ENCODE data around the gene DHX58.

Gene DHX58

DNA sequence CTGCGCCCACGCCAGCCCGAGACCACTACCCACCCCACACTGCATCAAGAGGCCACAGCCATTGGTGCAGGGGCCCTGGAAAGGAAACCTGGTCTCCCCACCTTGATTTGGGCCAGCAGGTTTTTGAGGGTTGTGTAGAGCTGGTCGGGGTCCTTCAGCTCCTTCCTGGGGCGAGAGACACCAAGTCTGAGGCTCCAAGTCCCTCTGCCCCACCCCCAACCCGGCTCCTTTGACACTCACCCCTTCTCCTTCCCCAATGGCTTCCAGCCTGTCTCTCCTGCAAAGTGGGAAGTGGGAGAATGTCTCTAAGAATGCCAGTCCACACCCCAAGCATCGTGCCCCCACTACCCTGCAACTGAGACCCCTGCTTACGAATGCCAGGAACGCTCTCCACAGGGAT is 1.6 kb upstream of the DHX58 start:
- Histone ChIP-seq H3K36me3 (ENCODE audit: insufficient read depth, low read length) (no peaks in the 10 kb centered on the region; the same call in 1 of the 2 replicates), H3K4me1 (ENCODE audit: insufficient read depth, low read length, poor library complexity, severe bottlenecking) (peaks cover 30% of the 10 kb centered on the region), H3K79me2 (ENCODE audit: insufficient read depth, low read length) (peaks cover 13% of the 10 kb centered on the region; the same call in 1 of the 2 replicates), H3K4me2 (ENCODE audit: low read depth, low read length, poor library complexity, severe bottlenecking) (no peak overlapping the region), H3K4me3 (ENCODE audit: low read length, poor library complexity, severe bottlenecking) (no peak overlapping the region), H4K20me1 (ENCODE audit: insufficient read depth, low read length, poor library complexity, severe bottlenecking) (no peaks in the 10 kb centered on the region), H3F3A (ENCODE audit: low read depth) (no peaks in the 10 kb centered on the region), H2AFZ (ENCODE audit: low read length) (no peak overlapping the region), H3K9me3 (ENCODE audit: insufficient read depth, low read depth, low read length) (no peaks in the 10 kb centered on the region), H3K27me3 (ENCODE audit: insufficient read depth, low read length, poor library complexity, severe bottlenecking) (no peaks in the 10 kb centered on the region), H3K9me2 (replicated peaks; ENCODE audit: low read depth, low read length) (no peaks in the 10 kb centered on the region), H3K9ac (ENCODE audit: low read depth, low read length, poor library complexity, severe bottlenecking) (no peak overlapping the region)
- TF ChIP-seq EZH2phosphoT487 (IDR thresholded peaks at IDR 0.05; ENCODE audit: borderline replicate concordance): no peak
- TF ChIP-seq, protein P1, sequence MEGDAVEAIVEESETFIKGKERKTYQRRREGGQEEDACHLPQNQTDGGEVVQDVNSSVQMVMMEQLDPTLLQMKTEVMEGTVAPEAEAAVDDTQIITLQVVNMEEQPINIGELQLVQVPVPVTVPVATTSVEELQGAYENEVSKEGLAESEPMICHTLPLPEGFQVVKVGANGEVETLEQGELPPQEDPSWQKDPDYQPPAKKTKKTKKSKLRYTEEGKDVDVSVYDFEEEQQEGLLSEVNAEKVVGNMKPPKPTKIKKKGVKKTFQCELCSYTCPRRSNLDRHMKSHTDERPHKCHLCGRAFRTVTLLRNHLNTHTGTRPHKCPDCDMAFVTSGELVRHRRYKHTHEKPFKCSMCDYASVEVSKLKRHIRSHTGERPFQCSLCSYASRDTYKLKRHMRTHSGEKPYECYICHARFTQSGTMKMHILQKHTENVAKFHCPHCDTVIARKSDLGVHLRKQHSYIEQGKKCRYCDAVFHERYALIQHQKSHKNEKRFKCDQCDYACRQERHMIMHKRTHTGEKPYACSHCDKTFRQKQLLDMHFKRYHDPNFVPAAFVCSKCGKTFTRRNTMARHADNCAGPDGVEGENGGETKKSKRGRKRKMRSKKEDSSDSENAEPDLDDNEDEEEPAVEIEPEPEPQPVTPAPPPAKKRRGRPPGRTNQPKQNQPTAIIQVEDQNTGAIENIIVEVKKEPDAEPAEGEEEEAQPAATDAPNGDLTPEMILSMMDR (conservative IDR thresholded peaks at IDR 0.05; ENCODE audit: low read length): no peak

DNA sequence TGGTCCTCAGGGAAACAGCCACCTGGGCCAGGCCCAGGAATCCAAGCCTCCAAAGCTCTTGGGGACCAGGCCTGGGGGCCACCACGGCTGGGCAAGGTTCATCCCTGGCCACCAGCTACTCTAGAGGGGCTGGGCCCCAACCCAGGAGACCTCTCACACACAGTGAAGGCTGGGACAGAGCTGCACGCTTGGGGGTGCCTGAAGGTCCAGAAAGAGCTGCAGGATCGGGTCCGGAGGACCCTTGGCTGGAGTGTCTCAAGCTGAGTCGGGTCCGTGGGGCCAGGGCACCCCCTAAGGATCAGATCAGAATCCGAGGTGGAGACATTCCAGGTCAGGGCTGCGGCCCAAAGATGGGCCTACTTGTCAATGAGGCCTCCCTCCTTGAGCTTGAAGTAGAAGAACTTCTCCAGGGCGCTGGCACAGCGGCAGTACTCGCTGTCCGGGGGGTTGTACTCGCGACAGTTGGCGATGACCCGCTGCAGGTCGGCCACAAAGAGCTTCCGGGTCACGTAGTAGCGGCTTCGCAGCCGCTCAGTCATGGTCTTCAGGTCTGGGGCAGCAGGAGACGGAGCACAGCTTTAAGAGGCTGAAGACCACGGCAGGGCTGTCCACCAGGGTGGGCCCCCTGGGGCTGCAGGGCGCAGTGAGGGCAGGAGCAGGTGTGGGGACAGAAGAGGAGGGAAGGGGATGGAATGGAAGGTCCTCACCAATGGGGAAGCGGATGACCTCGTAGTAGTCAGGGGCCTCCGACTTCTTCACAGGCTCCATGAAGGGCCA is 967 bp upstream of the DHX58 start:
- Histone ChIP-seq H3K4me3 (ENCODE audit: low read length, poor library complexity, severe bottlenecking) (peak overlapping the region; percentile 82), H3K9me2 (replicated peaks; ENCODE audit: low read depth, low read length) (no peaks in the 10 kb centered on the region), H3K79me2 (ENCODE audit: insufficient read depth, low read length) (peaks cover 9% of the 10 kb centered on the region; the same call in 1 of the 2 replicates), H3K4me1 (ENCODE audit: insufficient read depth, low read length, poor library complexity, severe bottlenecking) (peaks cover 30% of the 10 kb centered on the region), H3K4me2 (ENCODE audit: low read depth, low read length, poor library complexity, severe bottlenecking) (peak overlapping the region; percentile 79), H3K27me3 (ENCODE audit: insufficient read depth, low read length, poor library complexity, severe bottlenecking) (no peaks in the 10 kb centered on the region), H3K9ac (ENCODE audit: low read depth, low read length, poor library complexity, severe bottlenecking) (peak overlapping the region; percentile 95), H3K9me3 (ENCODE audit: insufficient read depth, low read depth, low read length) (no peaks in the 10 kb centered on the region), H4K20me1 (ENCODE audit: insufficient read depth, low read length, poor library complexity, severe bottlenecking) (no peaks in the 10 kb centered on the region), H2AFZ (ENCODE audit: low read length) (no peak overlapping the region), H3F3A (ENCODE audit: low read depth) (no peaks in the 10 kb centered on the region), H3K36me3 (ENCODE audit: insufficient read depth, low read length) (no peaks in the 10 kb centered on the region; the same call in 1 of the 2 replicates)
- TF ChIP-seq, protein P1 (conservative IDR thresholded peaks at IDR 0.05; ENCODE audit: low read length): no peak
- TF ChIP-seq EZH2phosphoT487 (IDR thresholded peaks at IDR 0.05; ENCODE audit: borderline replicate concordance): no peak

DNA sequence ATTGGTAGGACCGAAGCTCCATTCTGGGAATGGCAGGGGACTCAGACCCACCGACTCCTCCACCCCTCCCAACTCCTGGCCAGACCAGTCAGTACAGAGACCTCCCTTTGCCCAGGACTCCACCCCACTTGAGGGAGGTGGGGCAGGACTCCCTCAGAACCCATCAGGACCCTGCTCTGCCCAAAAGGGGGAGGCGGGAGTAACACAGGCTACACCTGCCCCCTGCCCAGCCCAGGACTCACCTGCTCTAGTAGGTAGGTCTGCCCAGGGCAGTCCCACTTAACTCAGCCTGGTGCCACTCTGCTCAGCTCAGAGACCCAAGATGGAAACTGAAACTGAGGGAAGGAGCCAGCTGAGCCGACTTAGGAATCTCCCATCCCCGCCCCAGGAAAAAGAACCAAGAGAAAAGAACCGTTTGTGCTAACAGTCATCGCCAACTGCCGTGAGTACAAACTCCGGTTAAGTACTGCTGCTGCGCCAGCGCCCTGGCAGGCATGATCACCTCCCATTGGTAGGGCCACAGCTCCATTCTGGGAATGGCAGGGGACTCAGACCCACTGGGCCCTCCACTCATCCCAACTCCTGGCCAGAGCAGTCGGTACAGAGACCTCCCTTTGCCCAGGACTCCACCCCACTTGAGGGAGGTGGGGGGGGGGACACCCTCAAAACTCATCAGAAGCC is 503 bp downstream of the DHX58 start:
- Histone ChIP-seq H3K9me3 (ENCODE audit: insufficient read depth, low read depth, low read length) (no peaks in the 10 kb centered on the region), H3K9me2 (replicated peaks; ENCODE audit: low read depth, low read length) (no peaks in the 10 kb centered on the region), H2AFZ (ENCODE audit: low read length) (peak overlapping the region; percentile 7; the same call in 1 of the 2 replicates), H3F3A (ENCODE audit: low read depth) (no peaks in the 10 kb centered on the region), H3K79me2 (ENCODE audit: insufficient read depth, low read length) (peaks cover 9% of the 10 kb centered on the region; the same call in 1 of the 2 replicates), H3K27me3 (ENCODE audit: insufficient read depth, low read length, poor library complexity, severe bottlenecking) (no peaks in the 10 kb centered on the region), H3K4me1 (ENCODE audit: insufficient read depth, low read length, poor library complexity, severe bottlenecking) (peaks cover 30% of the 10 kb centered on the region), H3K4me2 (ENCODE audit: low read depth, low read length, poor library complexity, severe bottlenecking) (peak overlapping the region; percentile 79), H3K4me3 (ENCODE audit: low read length, poor library complexity, severe bottlenecking) (peak overlapping the region; percentile 82), H3K36me3 (ENCODE audit: insufficient read depth, low read length) (no peaks in the 10 kb centered on the region), H4K20me1 (ENCODE audit: insufficient read depth, low read length, poor library complexity, severe bottlenecking) (no peaks in the 10 kb centered on the region), H3K9ac (ENCODE audit: low read depth, low read length, poor library complexity, severe bottlenecking) (peak overlapping the region; percentile 95)
- no peak for TF ChIP-seq EZH2phosphoT487 (IDR thresholded peaks at IDR 0.05; ENCODE audit: borderline replicate concordance)
- TF ChIP-seq, protein P1 (conservative IDR thresholded peaks at IDR 0.05; ENCODE audit: low read length): no peak
